Stimulated activated effector memory CD8-positive, alpha-beta T cell treated with anti-CD3 and anti-CD28 coated beads, Interleukin-12 subunit alpha, Interleukin-12 subunit beta, amount 100 ng/mL, for 72 hours (primary cell): ENCODE data around the gene CD320.
"Not testable (repeated sequence)": the region's sequence is repeated elsewhere in the genome, so short reads cannot be mapped to it uniquely, and the experiment has no call there.

Experiments used
- ATAC-seq: fragments of 150-1000 bp; cut with Tn5 transposase; 2 replicates; pipeline ENCODE4 v1.10.0; 2021
- DNase-seq, 2 donors: peaks; one replicate each; pipeline ENCODE4 v3.0.0; 2021 to 2022; ENCODE audit warnings: low spot score in 2 of 2
- H3K27ac Mint-ChIP-seq: one replicate; pipeline ENCODE4 v1.8.0; 2022; ENCODE audit warnings: mild to moderate bottlenecking, mixed read lengths
- H3K36me3 Mint-ChIP-seq: one replicate; pipeline ENCODE4 v1.8.0; 2022; ENCODE audit warnings: mild to moderate bottlenecking, mixed read lengths
- H3K4me1 Mint-ChIP-seq: one replicate; pipeline ENCODE4 v1.8.0; 2022; ENCODE audit warnings: mixed read lengths
- H3K4me3 Mint-ChIP-seq: one replicate; pipeline ENCODE4 v1.8.0; 2022; ENCODE audit warnings: mild to moderate bottlenecking, mixed read lengths
- H3K9me3 Mint-ChIP-seq: one replicate; pipeline ENCODE4 v1.8.0; 2022; ENCODE audit warnings: mixed read lengths

The CD320 gene

GRCh38 chr19:8304841-8305621 lies 3.1 kb downstream of the CD320 start:
- no peak overlapping the region for H3K4me3 Mint-ChIP-seq

DNA sequence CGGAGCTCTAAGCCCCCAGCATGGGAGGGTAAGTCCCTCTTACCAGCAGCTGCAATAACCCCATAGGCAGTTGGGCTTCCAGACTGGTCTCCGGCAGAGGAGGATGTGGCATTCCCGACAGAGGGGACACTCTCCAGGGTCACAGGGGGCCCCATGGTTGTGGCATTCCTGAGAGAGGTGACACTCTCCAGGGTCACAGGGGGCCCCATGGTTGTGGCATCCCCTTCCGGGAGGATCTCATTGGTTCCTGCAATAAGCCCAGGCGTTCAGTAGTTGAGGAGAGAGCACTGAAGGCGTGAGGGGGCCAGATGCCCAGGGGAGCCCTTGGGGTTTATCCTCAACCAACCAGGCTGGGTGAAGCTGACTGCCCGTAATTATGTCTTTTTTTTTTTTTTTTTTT lies 5.4 kb downstream of the CD320 start:
- no peak for DNase-seq
- peaks cover 50% of the 10 kb centered on the region for H3K36me3 Mint-ChIP-seq

More at GRCh38 chr19:8304841-8305621, 3.1 kb downstream of the CD320 start:
- ATAC-seq, result no peak
- peak overlapping the region; percentile 91 for H3K27ac Mint-ChIP-seq
- peaks cover 64% of the 10 kb centered on the region for H3K36me3 Mint-ChIP-seq
- H3K4me1 Mint-ChIP-seq, result peaks cover 45% of the 10 kb centered on the region
- DNase-seq, result no peak
- H3K9me3 Mint-ChIP-seq, result no peaks in the 10 kb centered on the region

GRCh38 chr19:8302357-8302691 lies 5.8 kb downstream of the CD320 start:
- no peak overlapping the region for H3K4me3 Mint-ChIP-seq
- H3K4me1 Mint-ChIP-seq, result peaks cover 25% of the 10 kb centered on the region
- ATAC-seq (no peak), DNase-seq (no peak)
- H3K9me3 Mint-ChIP-seq, result no peaks in the 10 kb centered on the region
- no peak overlapping the region for H3K27ac Mint-ChIP-seq
- peaks cover 46% of the 10 kb centered on the region for H3K36me3 Mint-ChIP-seq

More for the DNA sequence above, 5.4 kb downstream of the CD320 start:
- H3K4me3 Mint-ChIP-seq, result no peak overlapping the region
- no peak overlapping the region for H3K27ac Mint-ChIP-seq
- peaks cover 29% of the 10 kb centered on the region for H3K4me1 Mint-ChIP-seq
- H3K9me3 Mint-ChIP-seq, result no peaks in the 10 kb centered on the region
- no peak for ATAC-seq

DNA sequence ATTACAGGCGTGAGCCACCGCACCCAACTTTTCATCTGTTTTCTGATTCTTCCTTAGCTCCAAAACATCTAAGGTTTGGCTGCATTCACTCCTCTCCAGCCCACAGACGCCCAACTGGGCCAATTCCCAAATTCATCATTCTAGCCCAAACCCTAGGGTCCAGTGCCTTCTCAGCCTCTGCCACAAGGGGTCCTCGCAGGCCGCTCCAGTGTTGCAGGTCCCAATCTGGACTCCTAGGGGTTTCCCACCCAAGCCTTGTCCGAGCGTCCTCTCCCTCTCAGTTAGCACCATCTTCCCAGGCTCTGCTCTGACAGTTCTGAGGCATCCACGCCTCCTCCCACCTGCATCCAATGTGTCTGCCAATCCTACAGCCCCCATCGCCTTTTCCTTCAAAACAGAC lies 16.8 kb downstream of the CD320 start:
- DNase-seq, H3K4me3 Mint-ChIP-seq, H3K4me1 Mint-ChIP-seq, H3K36me3 Mint-ChIP-seq, H3K9me3 Mint-ChIP-seq, H3K27ac Mint-ChIP-seq: not testable (repeated sequence)
- peak; percentile 58 for ATAC-seq

DNA sequence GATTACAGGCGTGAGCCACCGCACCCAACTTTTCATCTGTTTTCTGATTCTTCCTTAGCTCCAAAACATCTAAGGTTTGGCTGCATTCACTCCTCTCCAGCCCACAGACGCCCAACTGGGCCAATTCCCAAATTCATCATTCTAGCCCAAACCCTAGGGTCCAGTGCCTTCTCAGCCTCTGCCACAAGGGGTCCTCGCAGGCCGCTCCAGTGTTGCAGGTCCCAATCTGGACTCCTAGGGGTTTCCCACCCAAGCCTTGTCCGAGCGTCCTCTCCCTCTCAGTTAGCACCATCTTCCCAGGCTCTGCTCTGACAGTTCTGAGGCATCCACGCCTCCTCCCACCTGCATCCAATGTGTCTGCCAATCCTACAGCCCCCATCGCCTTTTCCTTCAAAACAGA lies 31.6 kb downstream of the CD320 start:
- not testable (repeated sequence) for H3K9me3 Mint-ChIP-seq, H3K36me3 Mint-ChIP-seq, DNase-seq, H3K4me3 Mint-ChIP-seq, H3K4me1 Mint-ChIP-seq, H3K27ac Mint-ChIP-seq
- peak; percentile 63 for ATAC-seq

DNA sequence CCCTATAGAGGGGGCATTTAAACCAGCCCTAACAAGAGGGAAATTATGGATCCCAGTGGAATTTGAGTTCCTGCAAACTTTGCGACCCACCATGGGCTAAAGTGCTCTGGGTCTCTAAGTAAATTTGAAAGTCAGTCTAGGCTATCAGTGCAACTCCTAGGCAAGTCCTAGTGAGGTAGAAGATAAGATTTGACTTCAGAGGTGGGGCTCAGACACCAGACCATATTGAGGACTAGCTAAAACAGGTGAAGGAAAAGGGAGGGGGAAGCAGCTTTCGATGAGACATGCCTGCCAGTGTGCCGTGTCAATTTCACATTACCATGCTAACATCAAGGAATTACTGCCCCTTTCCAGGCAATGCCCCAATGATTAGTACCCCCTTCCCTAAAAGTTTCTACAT lies 38.4 kb downstream of the CD320 start:
- Mint-ChIP-seq H3K4me1 (peaks cover 17% of the 10 kb centered on the region), H3K27ac (peak overlapping the region; percentile 94), H3K4me3 (peak overlapping the region; percentile 81), H3K36me3 (no peaks in the 10 kb centered on the region), H3K9me3 (no peaks in the 10 kb centered on the region)
- no peak for ATAC-seq
- DNase-seq, result no peak

DNA sequence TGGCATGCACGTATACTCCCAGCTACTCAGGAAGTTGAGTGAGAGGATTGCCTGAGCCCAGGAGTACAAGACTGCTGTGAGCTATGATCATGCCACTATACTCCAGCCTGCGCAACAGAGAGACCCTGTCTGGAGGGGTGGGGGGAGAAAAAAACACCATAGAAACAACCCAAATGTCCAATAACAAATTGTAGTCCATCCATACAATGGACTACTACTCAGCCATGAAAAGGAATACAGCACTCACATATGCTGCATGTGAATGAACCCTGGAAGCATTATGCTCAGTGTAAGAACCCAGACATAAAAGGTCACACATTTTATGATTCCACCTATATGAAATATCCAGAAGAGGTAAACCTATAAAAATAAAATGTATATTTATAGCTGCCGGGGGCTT lies 42.3 kb downstream of the CD320 start:
- H3K36me3 Mint-ChIP-seq, result peaks cover 10% of the 10 kb centered on the region
- ATAC-seq, result no peak
- no peak overlapping the region for H3K27ac Mint-ChIP-seq
- no peaks in the 10 kb centered on the region for H3K9me3 Mint-ChIP-seq
- peaks cover 17% of the 10 kb centered on the region for H3K4me1 Mint-ChIP-seq
- DNase-seq, result no peak
- H3K4me3 Mint-ChIP-seq, result no peak overlapping the region

- H3K4me1 Mint-ChIP-seq, result peaks cover 18% of the 10 kb centered on the region
- not testable (repeated sequence) for H3K9me3 Mint-ChIP-seq, H3K4me3 Mint-ChIP-seq, H3K27ac Mint-ChIP-seq, ATAC-seq, DNase-seq
- H3K36me3 Mint-ChIP-seq, result peaks cover 24% of the 10 kb centered on the region
These were observed 43.9 kb downstream of the CD320 start for GRCh38 chr19:8264248-8264647.

DNA sequence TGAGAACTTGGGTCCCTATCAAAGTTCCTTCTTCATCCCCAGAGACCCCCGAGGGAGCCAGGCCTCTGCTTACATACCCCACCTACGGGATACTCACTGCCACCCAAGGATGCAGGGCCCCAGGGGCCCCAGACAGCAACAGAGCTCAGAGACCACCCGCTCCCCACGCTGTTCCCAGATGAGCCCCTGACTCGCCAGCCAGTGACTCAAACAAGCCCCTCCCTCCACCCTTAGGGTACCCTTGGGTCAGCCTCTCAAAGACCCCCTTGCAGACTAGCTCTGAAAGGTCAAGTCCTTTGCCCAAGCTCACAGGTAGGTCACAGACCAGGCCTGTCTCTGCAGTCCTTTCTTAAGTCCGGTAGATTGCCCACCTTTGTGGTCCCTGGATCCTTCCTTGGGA lies 45.7 kb downstream of the CD320 start:
- ATAC-seq, result no peak
- H3K4me3 Mint-ChIP-seq, result no peak overlapping the region
- H3K36me3 Mint-ChIP-seq, result peaks cover 42% of the 10 kb centered on the region
- peaks cover 16% of the 10 kb centered on the region for H3K4me1 Mint-ChIP-seq
- no peaks in the 10 kb centered on the region for H3K9me3 Mint-ChIP-seq
- DNase-seq, result no peak
- H3K27ac Mint-ChIP-seq, result no peak overlapping the region

GRCh38 chr19:8261881-8262280 lies 46.3 kb downstream of the CD320 start:
- Mint-ChIP-seq H3K4me1 (peaks cover 16% of the 10 kb centered on the region), H3K4me3 (no peak overlapping the region), H3K36me3 (peaks cover 48% of the 10 kb centered on the region), H3K27ac (no peak overlapping the region), H3K9me3 (no peaks in the 10 kb centered on the region)
- no peak for ATAC-seq
- no peak for DNase-seq

GRCh38 chr19:8261347-8261746 lies 46.8 kb downstream of the CD320 start:
- Mint-ChIP-seq H3K36me3 (peaks cover 53% of the 10 kb centered on the region), H3K27ac (no peak overlapping the region), H3K4me3 (no peak overlapping the region), H3K4me1 (peaks cover 16% of the 10 kb centered on the region), H3K9me3 (no peaks in the 10 kb centered on the region)
- ATAC-seq, result no peak
- DNase-seq, result no peak

DNA sequence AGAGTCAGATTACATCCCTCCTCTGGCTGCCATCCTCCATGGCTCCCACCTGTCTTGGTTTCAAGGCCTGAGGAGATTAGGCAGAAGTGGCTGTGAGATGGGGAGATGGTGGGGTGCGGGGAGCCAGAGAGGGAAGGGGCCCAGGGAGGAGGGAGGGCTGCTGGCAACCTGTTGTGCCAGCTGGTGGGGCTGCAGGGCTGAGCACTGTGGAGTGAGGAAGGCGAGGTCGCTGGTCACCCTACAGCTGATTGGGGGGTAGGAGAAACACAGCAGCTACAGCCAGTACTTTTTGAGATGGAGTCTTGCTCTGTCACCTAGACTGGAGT lies 48.3 kb downstream of the CD320 start:
- H3K4me3 Mint-ChIP-seq, result no peak overlapping the region
- ATAC-seq, result no peak

GRCh38 chr19:8259142-8259921 lies 48.8 kb downstream of the CD320 start:
- no peak overlapping the region for H3K4me3 Mint-ChIP-seq
- peak overlapping the region; percentile 89 for H3K27ac Mint-ChIP-seq
- no peaks in the 10 kb centered on the region for H3K9me3 Mint-ChIP-seq
- DNase-seq (no peak), ATAC-seq (no peak)
- peaks cover 62% of the 10 kb centered on the region for H3K36me3 Mint-ChIP-seq
- H3K4me1 Mint-ChIP-seq, result peaks cover 16% of the 10 kb centered on the region

More for the DNA sequence above, 48.3 kb downstream of the CD320 start:
- no peaks in the 10 kb centered on the region for H3K9me3 Mint-ChIP-seq
- peaks cover 16% of the 10 kb centered on the region for H3K4me1 Mint-ChIP-seq
- peaks cover 62% of the 10 kb centered on the region for H3K36me3 Mint-ChIP-seq
- no peak for DNase-seq
- H3K27ac Mint-ChIP-seq, result peak overlapping the region; percentile 89

DNA sequence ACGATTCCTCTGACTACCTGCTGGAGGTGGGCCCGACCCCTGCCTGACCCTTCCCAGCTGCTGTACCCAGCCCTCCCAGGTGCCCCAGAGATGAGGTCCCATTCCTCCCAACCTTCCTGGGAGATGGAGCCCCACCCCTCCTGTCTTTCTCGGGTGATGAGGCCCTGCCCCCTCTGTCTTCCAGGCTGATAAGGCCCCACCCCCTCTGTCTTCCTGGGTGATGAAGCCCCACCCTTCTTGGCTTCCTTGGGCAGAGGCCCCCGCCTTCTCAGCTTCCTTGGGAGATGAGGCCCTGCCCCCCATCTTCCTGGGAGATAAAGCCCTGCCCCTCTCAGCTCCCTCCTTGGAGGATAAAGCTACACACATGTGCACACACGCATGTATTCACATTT lies 51.1 kb downstream of the CD320 start:
- peaks cover 21% of the 10 kb centered on the region for H3K4me1 Mint-ChIP-seq
- H3K9me3 Mint-ChIP-seq, result no peaks in the 10 kb centered on the region
- peaks cover 78% of the 10 kb centered on the region for H3K36me3 Mint-ChIP-seq
- peak overlapping the region; percentile 65 for H3K27ac Mint-ChIP-seq
- DNase-seq (no peak), ATAC-seq (no peak)
- H3K4me3 Mint-ChIP-seq, result no peak overlapping the region

GRCh38 chr19:8256276-8257051 lies 51.7 kb downstream of the CD320 start:
- no peak overlapping the region for H3K27ac Mint-ChIP-seq
- H3K9me3 Mint-ChIP-seq, result no peaks in the 10 kb centered on the region
- peaks cover 21% of the 10 kb centered on the region for H3K4me1 Mint-ChIP-seq
- ATAC-seq (no peak), DNase-seq (no peak)
- no peak overlapping the region for H3K4me3 Mint-ChIP-seq
- peaks cover 74% of the 10 kb centered on the region for H3K36me3 Mint-ChIP-seq
